Mesenchymal stem cell (in vitro differentiated cells and primary cell): ENCODE results near the gene P4HB.

Experiments used
- DNase-seq: peaks from one replicate; pipeline ENCODE4 v3.0.0-alpha.2; 2013
- H2AFZ ChIP-seq: one replicate; pipeline ENCODE4 v1.6.1; 2013; ENCODE audit warnings: low read depth, mild to moderate bottlenecking, control low read depth, inconsistent platforms, low read length, moderate library complexity
- H2AK5ac ChIP-seq: 2 replicates; pipeline ENCODE4 v1.6.1; 2013; ENCODE audit warnings: low read length, moderate library complexity, mild to moderate bottlenecking, inconsistent platforms; ENCODE audit not compliant: severe bottlenecking
- H2BK120ac ChIP-seq: one replicate; pipeline ENCODE4 v1.6.1; 2013; ENCODE audit warnings: low read depth, mild to moderate bottlenecking, inconsistent platforms, low read length, moderate library complexity
- H2BK12ac ChIP-seq, 2 experiments: one replicate each; pipeline ENCODE4 v1.6.1; 2013; ENCODE audit warnings: inconsistent platforms in 2 of 2, low read length in 2 of 2, mild to moderate bottlenecking in 2 of 2, moderate library complexity in 2 of 2, control low read depth in 1 of 2
- H2BK15ac ChIP-seq: one replicate; pipeline ENCODE4 v1.6.1; 2013; ENCODE audit warnings: mild to moderate bottlenecking, low read depth, inconsistent platforms; ENCODE audit not compliant: poor library complexity, severe bottlenecking
- H2BK5ac ChIP-seq: 2 replicates; pipeline ENCODE4 v1.6.1; 2013; ENCODE audit warnings: low read depth, mild to moderate bottlenecking, low read length, control low read depth, inconsistent platforms; ENCODE audit not compliant: poor library complexity, severe bottlenecking
- H3K14ac ChIP-seq, 2 experiments: one replicate each; pipeline ENCODE4 v1.6.1; 2013; ENCODE audit warnings: inconsistent platforms in 2 of 2, low read length in 2 of 2, control low read depth in 1 of 2, mild to moderate bottlenecking in 1 of 2, moderate library complexity in 1 of 2
- H3K18ac ChIP-seq, 2 experiments: one replicate each; pipeline ENCODE4 v1.6.1; 2013; ENCODE audit warnings: inconsistent platforms in 2 of 2, low read length in 2 of 2, control low read depth in 1 of 2, low read depth in 1 of 2, mild to moderate bottlenecking in 1 of 2
- H3K23ac ChIP-seq, 2 experiments: one replicate each; pipeline ENCODE4 v1.6.1; 2013; ENCODE audit warnings: inconsistent platforms in 2 of 2, low read length in 2 of 2, mild to moderate bottlenecking in 2 of 2, moderate library complexity in 2 of 2, control low read depth in 1 of 2
- H3K27ac ChIP-seq: 2 replicates; pipeline ENCODE4 v1.5.1; 2013; ENCODE audit warnings: mild to moderate bottlenecking, moderate library complexity, low read length, control low read depth, inconsistent platforms; ENCODE audit not compliant: poor library complexity, severe bottlenecking
- H3K27me3 ChIP-seq, 2 experiments: 2 replicates each; pipeline versions ENCODE4 v1.6.1 to v1.7.0; 2013; ENCODE audit warnings: low read length in 2 of 2, mild to moderate bottlenecking in 2 of 2, moderate library complexity in 2 of 2, control low read depth in 1 of 2, inconsistent platforms in 1 of 2; ENCODE audit not compliant: control insufficient read depth in 1 of 2, insufficient read depth in 1 of 2
- H3K36me3 ChIP-seq, 2 experiments: 2 replicates each; pipeline versions ENCODE4 v1.6.1 to v1.7.0; 2013; ENCODE audit warnings: low read length in 2 of 2, control low read depth in 1 of 2, inconsistent platforms in 1 of 2, low read depth in 1 of 2, mild to moderate bottlenecking in 1 of 2; ENCODE audit not compliant: insufficient read depth in 2 of 2, control insufficient read depth in 1 of 2
- H3K4ac ChIP-seq, 2 experiments: one replicate each; pipeline ENCODE4 v1.6.1; 2013; ENCODE audit warnings: inconsistent platforms in 2 of 2, low read length in 2 of 2, mild to moderate bottlenecking in 2 of 2, moderate library complexity in 2 of 2, control low read depth in 1 of 2, low read depth in 1 of 2
- H3K4me1 ChIP-seq: 2 replicates; pipeline ENCODE4 v1.6.1; 2013; ENCODE audit warnings: low read depth, low read length, control low read depth; ENCODE audit not compliant: control insufficient read depth, insufficient read depth
- H3K4me2 ChIP-seq: 2 replicates; pipeline ENCODE4 v1.6.1; 2013; ENCODE audit warnings: low read length, mild to moderate bottlenecking, inconsistent platforms; ENCODE audit not compliant: poor library complexity, severe bottlenecking
- H3K4me3 ChIP-seq, 2 experiments: 2 replicates each; pipeline versions ENCODE4 v1.5.1 to v1.7.0; 2013; ENCODE audit warnings: low read length in 2 of 2, mild to moderate bottlenecking in 2 of 2, control low read depth in 1 of 2, low read depth in 1 of 2; ENCODE audit not compliant: insufficient read depth in 1 of 2
- H3K79me1 ChIP-seq: replicated peaks from 2 replicates; pipeline ENCODE4 v1.6.1; 2013; ENCODE audit warnings: mild to moderate bottlenecking, control low read depth, low read length, inconsistent platforms; ENCODE audit not compliant: poor library complexity, severe bottlenecking
- H3K9ac ChIP-seq: 2 replicates; pipeline ENCODE4 v1.7.0; 2013; ENCODE audit warnings: mild to moderate bottlenecking, low read length, moderate library complexity
- H3K9me3 ChIP-seq: 2 replicates; pipeline ENCODE4 v1.7.0; 2013; ENCODE audit warnings: mild to moderate bottlenecking, low read length; ENCODE audit not compliant: control insufficient read depth
- H4K8ac ChIP-seq: one replicate; pipeline ENCODE4 v1.6.1; 2013; ENCODE audit warnings: inconsistent platforms, mild to moderate bottlenecking, low read length, moderate library complexity
- H4K91ac ChIP-seq: one replicate; pipeline ENCODE4 v1.6.1; 2013; ENCODE audit warnings: mild to moderate bottlenecking, low read length, inconsistent platforms
- WGBS: methylation state at CpG from one replicate; pipeline ENCODE4 v1.1.7; 2013; ENCODE audit warnings: mixed read lengths; 5-methylcytosine and 5-hydroxymethylcytosine counted together

The P4HB gene

DNA sequence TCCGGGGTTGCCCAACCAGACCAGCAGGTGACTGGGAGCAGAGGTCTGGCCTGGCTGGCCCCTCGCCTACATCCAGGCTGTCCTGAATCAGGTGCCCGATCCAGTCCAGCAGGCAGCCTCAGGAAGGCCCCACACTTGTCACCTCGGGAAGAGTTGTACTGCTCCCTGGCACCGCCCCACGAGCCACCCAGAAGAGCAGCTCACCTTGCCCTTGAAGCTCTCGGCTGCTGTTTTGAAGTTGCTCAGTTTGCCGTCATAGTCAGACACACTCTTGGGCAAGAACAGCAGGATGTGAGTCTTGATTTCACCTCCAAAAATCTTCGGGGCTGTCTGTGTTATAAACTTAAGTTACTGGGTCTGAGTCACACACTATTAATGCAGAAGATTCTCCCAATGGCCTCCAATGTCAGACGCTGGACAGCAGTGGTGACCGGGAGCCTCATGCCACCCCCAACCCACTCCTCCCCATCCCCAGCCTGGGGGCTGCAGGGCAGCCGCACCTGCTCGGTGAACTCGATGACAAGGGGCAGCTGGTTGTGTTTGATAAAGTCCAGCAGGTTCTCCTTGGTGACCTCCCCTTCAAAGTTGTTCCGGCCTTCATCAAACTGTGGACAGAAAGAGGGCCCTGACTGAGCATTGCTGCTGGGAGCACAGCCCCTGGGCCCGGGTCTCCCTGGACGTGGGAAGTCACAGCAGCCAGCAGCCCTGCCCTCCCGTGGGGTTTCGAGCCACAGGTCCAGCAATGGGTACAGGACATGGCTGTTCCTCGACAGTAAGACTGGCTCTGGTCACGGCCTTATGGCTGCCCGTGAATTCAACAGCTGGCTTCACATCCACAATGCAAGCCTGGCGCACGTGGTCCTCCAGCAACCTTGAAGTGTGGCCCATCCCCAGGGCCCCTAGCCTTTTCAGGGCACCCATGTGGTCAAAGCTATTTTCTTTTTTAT, 13.3 kb downstream of the P4HB start:
- Histone ChIP-seq H3K9me3 (no peaks in the 10 kb centered on the region), H3K4me1 (peaks cover 3% of the 10 kb centered on the region), H3K36me3 (peaks cover 78 to 81% of the 10 kb centered on the region in 2 experiments), H3K23ac (no peak overlapping the region), H3K4me3 (no peak overlapping the region), H4K91ac (no peak overlapping the region), H3K18ac (no peak overlapping the region), H3K27ac (no peak overlapping the region), H3K79me1 (peaks cover 29% of the 10 kb centered on the region), H2BK15ac (no peak overlapping the region), H2BK5ac (no peak overlapping the region), H3K27me3 (no peaks in the 10 kb centered on the region), H2AK5ac (no peak overlapping the region), H3K9ac (no peak overlapping the region), H3K4ac (no peak overlapping the region), H3K4me2 (no peak overlapping the region), H3K14ac (no peak overlapping the region), H4K8ac (no peak overlapping the region), H2BK120ac (no peak overlapping the region), H2AFZ (no peak overlapping the region), H2BK12ac (no peak overlapping the region)
- 94% methylated on average over 24 of the region's 24 CpGs for WGBS
- DNase-seq, result no peak

DNA sequence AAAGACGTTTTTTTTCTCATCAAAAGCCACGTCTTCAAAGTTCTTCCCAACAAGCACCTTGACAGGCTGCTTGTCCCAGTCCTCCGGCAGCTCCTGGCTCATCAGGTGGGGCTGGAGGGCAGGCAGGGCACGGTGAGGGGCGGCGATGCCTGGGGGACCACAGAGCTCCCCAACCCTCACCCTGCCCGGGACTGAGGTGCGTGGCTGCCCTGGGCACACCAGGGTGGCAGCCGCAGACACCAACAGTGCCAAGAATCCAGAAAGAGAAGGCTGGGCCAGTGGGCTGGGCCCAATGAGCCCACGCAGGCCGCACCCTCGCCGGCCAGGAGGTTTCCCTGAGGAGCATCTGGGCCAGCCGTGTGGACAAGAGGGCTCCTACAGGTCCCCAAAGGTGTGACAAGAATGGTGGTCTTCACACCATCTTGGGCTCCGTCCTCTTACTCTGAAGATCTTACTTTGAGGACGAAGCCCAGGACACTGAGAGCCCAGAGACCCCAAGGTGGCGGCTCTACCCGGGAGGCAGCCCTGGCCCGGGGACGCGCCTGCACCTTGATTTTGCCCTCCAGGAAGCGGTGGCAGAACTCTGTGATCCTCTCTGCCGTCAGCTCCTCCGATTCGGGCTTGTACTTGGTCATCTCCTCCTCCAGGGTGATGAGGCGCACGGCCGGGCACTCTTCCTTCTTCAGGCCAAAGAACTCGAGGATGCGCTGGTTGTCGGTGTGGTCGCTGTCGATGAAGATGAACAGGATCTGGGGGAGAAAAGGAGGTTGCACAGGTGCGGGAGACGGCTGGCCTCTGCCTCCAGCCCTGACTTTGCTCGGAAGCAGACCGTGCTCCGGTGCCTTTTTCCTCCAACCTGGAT, 14.2 kb downstream of the P4HB start:
- Histone ChIP-seq H2BK5ac (no peak overlapping the region), H2BK15ac (no peak overlapping the region), H3K79me1 (peaks cover 23% of the 10 kb centered on the region), H3K14ac (no peak overlapping the region), H3K36me3 (peaks cover 69 to 81% of the 10 kb centered on the region in 2 experiments), H3K9ac (no peak overlapping the region), H4K91ac (no peak overlapping the region), H3K18ac (no peak overlapping the region), H3K4me3 (no peak overlapping the region), H3K27ac (no peak overlapping the region), H4K8ac (no peak overlapping the region), H3K4me2 (no peak overlapping the region), H3K4ac (no peak overlapping the region), H2AK5ac (no peak overlapping the region), H3K27me3 (no peaks in the 10 kb centered on the region), H3K9me3 (no peaks in the 10 kb centered on the region), H2BK120ac (no peak overlapping the region), H2BK12ac (no peak overlapping the region), H3K4me1 (peaks cover 3% of the 10 kb centered on the region), H3K23ac (no peak overlapping the region), H2AFZ (no peak overlapping the region)
- DNase-seq, result no peak
- WGBS, result 98% methylated on average over 38 of the region's 38 CpGs

DNA sequence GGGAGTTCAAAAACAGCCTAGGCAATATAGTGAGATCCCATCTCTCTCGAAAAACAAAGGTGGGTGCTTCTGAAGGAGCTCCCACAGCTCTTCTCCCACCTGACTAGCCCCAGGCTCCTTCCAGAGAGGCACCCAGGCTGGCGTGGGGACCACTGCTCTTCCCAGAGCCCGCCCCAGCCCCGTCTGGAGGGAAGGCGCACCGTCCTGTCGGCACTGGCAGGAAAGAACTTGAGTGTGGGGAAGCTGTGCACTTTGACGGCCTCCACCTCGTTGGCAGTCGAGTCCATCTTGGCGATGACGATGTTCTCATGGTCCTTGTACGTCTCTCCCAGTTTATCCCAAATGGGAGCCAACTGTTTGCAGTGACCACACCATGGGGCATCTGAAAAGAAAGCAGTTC, 15.0 kb downstream of the P4HB start:
- Histone ChIP-seq H3K36me3 (peaks cover 68 to 78% of the 10 kb centered on the region in 2 experiments), H3K9me3 (no peaks in the 10 kb centered on the region), H3K4ac (no peak overlapping the region), H2BK120ac (no peak overlapping the region), H3K14ac (no peak overlapping the region), H3K27ac (no peak overlapping the region), H3K4me3 (no peak overlapping the region), H3K23ac (no peak overlapping the region), H2AFZ (no peak overlapping the region), H3K4me1 (peaks cover 7% of the 10 kb centered on the region), H4K8ac (no peak overlapping the region), H3K79me1 (peaks cover 22% of the 10 kb centered on the region), H2BK15ac (no peak overlapping the region), H3K18ac (no peak overlapping the region), H3K4me2 (no peak overlapping the region), H3K9ac (no peak overlapping the region), H4K91ac (no peak overlapping the region), H2AK5ac (no peak overlapping the region), H2BK5ac (no peak overlapping the region), H2BK12ac (no peak overlapping the region), H3K27me3 (no peaks in the 10 kb centered on the region)
- 95% methylated on average over 13 of the region's 13 CpGs for WGBS
- no peak for DNase-seq

DNA sequence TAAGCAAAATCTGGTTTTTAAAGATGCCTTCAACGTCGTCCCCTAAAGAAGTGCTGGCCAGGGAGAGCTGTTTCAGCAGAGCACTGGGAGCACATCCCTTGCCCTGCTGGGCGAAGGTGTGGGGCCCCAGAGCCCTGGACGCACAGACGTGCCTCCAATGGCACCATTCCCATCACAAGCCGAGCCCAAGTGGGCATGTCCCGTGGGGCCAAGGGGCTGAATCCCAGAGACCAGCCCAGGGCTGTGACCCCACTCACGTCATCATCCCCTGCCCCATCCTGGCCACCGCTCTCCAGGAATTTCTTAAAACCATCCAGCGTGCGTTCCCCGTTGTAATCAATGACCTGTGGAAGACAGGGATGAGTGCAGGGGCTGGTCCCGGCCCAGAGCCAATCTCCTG, 15.4 kb downstream of the P4HB start:
- peaks cover 7% of the 10 kb centered on the region for H3K4me1 ChIP-seq
- H3K9ac ChIP-seq, result no peak overlapping the region
- H2BK15ac ChIP-seq, result no peak overlapping the region
- H3K14ac ChIP-seq, result no peak overlapping the region
- H2BK120ac ChIP-seq, result no peak overlapping the region
- DNase-seq, result no peak
- H3K18ac ChIP-seq, result no peak overlapping the region
- no peak overlapping the region for H4K8ac ChIP-seq
- no peak overlapping the region for H4K91ac ChIP-seq
- H3K4me2 ChIP-seq, result no peak overlapping the region
- H2BK12ac ChIP-seq, result no peak overlapping the region
- H3K9me3 ChIP-seq, result no peaks in the 10 kb centered on the region
- H3K4ac ChIP-seq, result no peak overlapping the region
- WGBS, result 94% methylated on average over 13 of the region's 13 CpGs
- no peak overlapping the region for H3K4me3 ChIP-seq
- no peaks in the 10 kb centered on the region for H3K27me3 ChIP-seq
- H2BK5ac ChIP-seq, result no peak overlapping the region
- peaks cover 21% of the 10 kb centered on the region for H3K79me1 ChIP-seq
- H3K27ac ChIP-seq, result no peak overlapping the region
- peaks cover 68 to 78% of the 10 kb centered on the region in 2 experiments for H3K36me3 ChIP-seq
- H2AFZ ChIP-seq, result no peak overlapping the region
- H3K23ac ChIP-seq, result no peak overlapping the region
- no peak overlapping the region for H2AK5ac ChIP-seq
